Common myeloid progenitor, CD34-positive (primary cell): ENCODE data around the gene DNAJB11.

Experiments
- CTCF ChIA-PET: fragments of 350-600 bp; sonication (Branson Sonifier 250); formaldehyde crosslinking; loops from one replicate; lab custom pipeline; 2021; ENCODE audit warnings: antibody characterized with exemption; lab: Charles Lee
- POLR2A ChIA-PET: fragments of 350-600 bp; sonication (Branson Sonifier 250); formaldehyde crosslinking; loops from one replicate; lab custom pipeline; 2021; ENCODE audit warnings: antibody characterized with exemption; lab: Charles Lee
- DNase-seq, 3 donors: peaks; one replicate each; pipeline versions ENCODE4 v3.0.0 to v3.0.0-alpha.2; 2013
- H3K27ac ChIP-seq, 2 experiments: 1 replicate in 1 of 2; 2 replicates in 1 of 2; pipeline ENCODE4 v1.7.0; 2013; ENCODE audit warnings: inconsistent platforms in 2 of 2, low read length in 2 of 2, mild to moderate bottlenecking in 2 of 2, low read depth in 1 of 2, moderate library complexity in 1 of 2; ENCODE audit not compliant: severe bottlenecking in 2 of 2, insufficient read depth in 1 of 2, poor library complexity in 1 of 2
- H3K27me3 ChIP-seq, 5 experiments: replicated peaks in 2 of 5; 1 replicate in 3 of 5; 2 replicates in 2 of 5; pipeline versions ENCODE4 v1.6.1 to v1.7.0; 2013; ENCODE audit warnings: low read length in 4 of 5, mild to moderate bottlenecking in 2 of 5, moderate library complexity in 2 of 5, inconsistent platforms in 1 of 5; ENCODE audit not compliant: insufficient read depth in 5 of 5, control insufficient read depth in 4 of 5
- H3K36me3 ChIP-seq, 4 experiments: 1 replicate in 2 of 4; 2 replicates in 2 of 4; pipeline versions ENCODE4 v1.6.1 to v1.7.0; 2013; ENCODE audit warnings: low read length in 3 of 4, control low read depth in 1 of 4, mild to moderate bottlenecking in 1 of 4; ENCODE audit not compliant: control insufficient read depth in 4 of 4, insufficient read depth in 4 of 4
- H3K4me1 ChIP-seq, 4 experiments: 1 replicate in 3 of 4; 2 replicates in 1 of 4; pipeline versions ENCODE4 v1.6.1 to v1.7.1; 2013; ENCODE audit warnings: low read length in 3 of 4, mild to moderate bottlenecking in 3 of 4, control low read depth in 1 of 4, inconsistent platforms in 1 of 4, moderate library complexity in 1 of 4; ENCODE audit not compliant: control insufficient read depth in 4 of 4, insufficient read depth in 4 of 4; ENCODE audit errors: control extremely low read depth in 1 of 4
- H3K4me3 ChIP-seq, 7 experiments: 1 replicate in 4 of 7; 2 replicates in 3 of 7; pipeline versions ENCODE4 v1.5.1 to v1.7.0; 2013; ENCODE audit warnings: mild to moderate bottlenecking in 7 of 7, low read length in 6 of 7, moderate library complexity in 6 of 7, inconsistent platforms in 2 of 7, low read depth in 2 of 7, control low read depth in 1 of 7; ENCODE audit not compliant: insufficient read depth in 4 of 7, control insufficient read depth in 1 of 7; ENCODE audit errors: extremely low read depth in 1 of 7
- H3K9me3 ChIP-seq, 5 experiments: 1 replicate in 4 of 5; 2 replicates in 1 of 5; pipeline versions ENCODE4 v1.6.1 to v1.7.1; 2013; ENCODE audit warnings: low read length in 4 of 5, mild to moderate bottlenecking in 2 of 5, inconsistent platforms in 1 of 5, low read depth in 1 of 5, moderate library complexity in 1 of 5; ENCODE audit not compliant: control insufficient read depth in 4 of 5, insufficient read depth in 2 of 5; ENCODE audit errors: control extremely low read depth in 1 of 5
- WGBS: methylation state at CpG from one replicate; pipeline ENCODE4 v1.1.5; 2013; ENCODE audit not compliant: insufficient coverage; 5-methylcytosine and 5-hydroxymethylcytosine counted together

Gene DNAJB11

DNA sequence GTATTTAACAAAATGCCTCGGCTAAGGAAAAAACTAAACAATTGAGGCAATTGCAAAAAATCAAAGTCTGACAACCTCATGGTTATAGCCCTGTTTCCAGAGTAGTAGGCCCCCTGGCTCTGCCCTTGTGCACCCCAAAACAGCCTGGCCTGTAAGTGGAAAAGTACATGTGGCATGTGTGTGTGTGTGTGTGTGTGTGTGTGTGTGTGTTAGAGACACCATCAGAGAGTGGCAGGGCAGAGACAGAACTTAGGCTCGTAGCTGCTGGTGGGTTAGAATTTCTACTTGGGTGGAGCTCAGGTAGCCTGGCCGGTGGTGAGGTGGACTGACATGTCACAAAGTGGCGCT is 28.2 kb downstream of the DNAJB11 start:
- ChIA-PET POLR2A (interaction anchor here (1.6 kb wide), 1 partner anchor 16 kb away, joined by 4 read pairs; no protein-coding TSS in a partner anchor), CTCF (interaction anchor here (1.0 to 7.9 kb wide), 2 partner anchors 17 to 47 kb away, joined by 3 to 59 read pairs; partner anchors contain the start of gene AHSG)
- no peak for DNase-seq
- H3K27ac ChIP-seq = no peak overlapping the region
- H3K27me3 ChIP-seq = no peaks in the 10 kb centered on the region
- 100% methylated on average over 4 of the region's 4 CpGs for WGBS
- no peak overlapping the region for H3K4me3 ChIP-seq
- no peaks in the 10 kb centered on the region for H3K9me3 ChIP-seq
- H3K4me1 ChIP-seq = no peaks in the 10 kb centered on the region
- no peaks in the 10 kb centered on the region for H3K36me3 ChIP-seq

DNA sequence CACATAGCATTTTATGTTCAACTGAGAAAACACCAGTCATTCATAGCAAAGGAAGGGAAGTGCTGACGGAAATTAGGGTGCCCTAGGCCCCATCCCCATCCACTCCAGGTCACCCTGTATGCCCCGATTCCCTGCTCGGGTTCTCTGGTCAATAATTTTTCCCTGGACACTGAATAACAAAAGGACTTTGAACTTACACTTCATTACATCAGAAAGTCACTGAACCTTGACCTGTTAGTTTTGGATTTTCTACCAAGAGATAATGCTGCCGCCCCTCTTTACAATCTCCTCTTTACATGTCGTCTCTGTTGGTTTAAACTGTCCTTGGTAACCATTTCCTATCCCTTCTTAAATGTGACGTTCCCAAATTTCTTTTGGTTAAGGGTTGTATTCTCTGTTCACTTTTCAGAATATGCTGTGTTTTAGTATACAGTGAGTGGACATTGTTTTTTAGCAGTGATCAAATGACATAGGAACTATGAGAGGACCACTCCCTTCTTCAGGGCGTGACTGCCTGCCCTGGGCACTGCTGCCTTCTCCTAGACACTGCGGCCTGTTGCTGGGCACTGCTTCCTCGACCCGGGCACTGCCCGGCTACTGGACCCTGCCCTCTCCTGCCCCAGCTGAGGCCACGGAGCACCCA is 28.7 kb downstream of the DNAJB11 start:
- POLR2A ChIA-PET = interaction anchor here (1.6 kb wide), 1 partner anchor 16 kb away, joined by 4 read pairs; no protein-coding TSS in a partner anchor
- Histone ChIP-seq H3K36me3 (no peaks in the 10 kb centered on the region), H3K4me1 (no peaks in the 10 kb centered on the region), H3K27ac (no peak overlapping the region), H3K9me3 (no peaks in the 10 kb centered on the region), H3K27me3 (no peaks in the 10 kb centered on the region), H3K4me3 (no peak overlapping the region)
- DNase-seq = no peak
- CTCF ChIA-PET = interaction anchor here (7.9 kb wide), 1 partner anchor 17 kb away, joined by 59 read pairs; the partner anchor contains the start of gene AHSG
- 86% methylated on average over 8 of the region's 12 CpGs for WGBS

- Histone ChIP-seq H3K27ac (no peak overlapping the region), H3K9me3 (no peaks in the 10 kb centered on the region), H3K36me3 (no peaks in the 10 kb centered on the region), H3K4me3 (no peak overlapping the region), H3K27me3 (no peaks in the 10 kb centered on the region), H3K4me1 (no peaks in the 10 kb centered on the region)
- ChIA-PET POLR2A (interaction anchor here (1.6 kb wide), 1 partner anchor 17 kb away, joined by 4 read pairs; no protein-coding TSS in a partner anchor), CTCF (interaction anchor here (7.9 kb wide), 1 partner anchor 16 kb away, joined by 59 read pairs; the partner anchor contains the start of gene AHSG)
- WGBS = 71% methylated on average over 2 of the region's 2 CpGs
- DNase-seq = no peak
Measured at GRCh38 chr3:186599785-186600166, 29.3 kb downstream of the DNAJB11 start.

DNA sequence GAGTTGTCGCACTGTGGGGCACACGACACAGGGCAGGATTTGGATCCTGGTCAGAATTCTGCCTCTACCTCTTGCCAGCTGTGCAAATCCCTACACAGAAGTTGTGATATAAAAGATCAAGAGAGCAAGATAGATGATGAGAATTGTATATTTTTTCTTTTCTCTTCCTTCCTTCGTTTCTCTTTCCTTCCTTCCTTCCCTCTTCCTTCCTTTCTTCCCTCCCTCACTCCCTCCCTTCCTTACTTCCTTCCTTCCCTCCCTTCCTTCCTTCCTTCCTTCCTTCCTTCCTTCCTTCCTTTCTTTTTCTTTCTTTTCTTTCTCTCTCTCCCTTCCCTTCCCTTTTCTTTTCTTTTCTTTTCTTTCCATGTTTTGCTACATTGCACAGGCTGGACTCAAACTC is 30.4 kb downstream of the DNAJB11 start:
- POLR2A ChIA-PET = no interaction called here
- 57% methylated on average over 1 of the region's 3 CpGs for WGBS
- H3K4me3 ChIP-seq = no peak overlapping the region
- no peaks in the 10 kb centered on the region for H3K9me3 ChIP-seq
- no peaks in the 10 kb centered on the region for H3K36me3 ChIP-seq
- CTCF ChIA-PET = interaction anchor here (0.7 to 7.9 kb wide), 2 partner anchors 15 to 576 kb away, joined by 3 to 59 read pairs; partner anchors contain the start of gene AHSG
- H3K27me3 ChIP-seq = no peaks in the 10 kb centered on the region
- no peaks in the 10 kb centered on the region for H3K4me1 ChIP-seq
- no peak overlapping the region for H3K27ac ChIP-seq
- no peak for DNase-seq

DNA sequence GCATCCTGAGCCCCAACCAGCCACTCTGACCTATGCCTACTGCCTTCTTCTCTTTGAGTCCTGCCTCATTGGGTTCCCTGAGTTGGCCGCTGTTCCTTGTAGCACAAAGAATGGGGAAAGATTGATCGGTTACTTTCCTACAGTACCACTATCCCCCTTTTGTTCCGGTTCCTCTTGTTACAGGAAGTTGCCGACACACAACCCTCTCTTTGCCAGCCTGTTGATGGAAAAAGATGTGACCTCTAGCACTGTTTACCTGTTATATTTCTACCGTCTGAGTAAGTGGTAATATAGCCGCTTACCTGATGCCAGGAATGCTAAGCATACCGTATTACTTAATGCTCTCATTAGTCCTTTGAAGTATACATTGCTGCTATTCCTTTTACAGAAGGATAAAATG is 32.6 kb downstream of the DNAJB11 start:
- H3K36me3 ChIP-seq = no peaks in the 10 kb centered on the region
- no peak overlapping the region for H3K4me3 ChIP-seq
- ChIA-PET CTCF (interaction anchor here (1.5 to 7.9 kb wide), 2 partner anchors 13 to 18 kb away, joined by 4 to 59 read pairs; partner anchors contain the start of gene AHSG), POLR2A (no interaction called here)
- no peaks in the 10 kb centered on the region for H3K9me3 ChIP-seq
- no peak overlapping the region for H3K27ac ChIP-seq
- WGBS = 94% methylated on average over 2 of the region's 7 CpGs
- DNase-seq = no peak
- no peaks in the 10 kb centered on the region for H3K4me1 ChIP-seq
- H3K27me3 ChIP-seq = no peaks in the 10 kb centered on the region

DNA sequence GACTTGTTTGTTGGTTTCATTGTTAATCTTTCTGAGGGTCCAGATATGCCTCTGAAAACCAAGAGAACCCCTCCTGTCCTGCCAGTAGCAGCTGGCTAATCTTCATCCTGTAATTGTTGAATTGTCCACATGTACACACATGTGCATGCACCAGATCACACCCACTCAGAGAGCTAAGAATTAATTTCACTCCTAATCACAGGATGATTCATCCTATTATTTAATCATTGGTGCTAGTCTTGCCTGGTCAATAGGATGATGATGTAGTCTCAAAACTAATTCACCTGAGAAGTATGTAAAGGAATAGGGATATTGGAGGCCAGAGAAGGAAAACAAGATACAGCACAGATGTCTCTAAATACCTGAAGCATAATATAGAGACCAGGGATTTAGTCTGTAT is 34.6 kb downstream of the DNAJB11 start:
- no peaks in the 10 kb centered on the region for H3K4me1 ChIP-seq
- CTCF ChIA-PET = interaction anchor here (7.9 kb wide), 1 partner anchor 11 kb away, joined by 59 read pairs; the partner anchor contains the start of gene AHSG

More for the DNA sequence above, 34.6 kb downstream of the DNAJB11 start:
- Histone ChIP-seq H3K36me3 (no peaks in the 10 kb centered on the region), H3K9me3 (no peaks in the 10 kb centered on the region), H3K27ac (no peak overlapping the region), H3K27me3 (no peaks in the 10 kb centered on the region), H3K4me3 (no peak overlapping the region)
- POLR2A ChIA-PET = no interaction called here
- no peak for DNase-seq
